GM11168 (cell line): ENCODE measurements around the gene VSIG10L2.

Experiments used
- in situ Hi-C: fragments of 300-500 bp; cut with MboI; formaldehyde crosslinking; loops from one replicate; pipeline ENCODE4 v1.12.0; 2022; ENCODE audit warnings: low sequenced_read_pairs; ENCODE audit not compliant: unreplicated experiment

The VSIG10L2 gene

DNA sequence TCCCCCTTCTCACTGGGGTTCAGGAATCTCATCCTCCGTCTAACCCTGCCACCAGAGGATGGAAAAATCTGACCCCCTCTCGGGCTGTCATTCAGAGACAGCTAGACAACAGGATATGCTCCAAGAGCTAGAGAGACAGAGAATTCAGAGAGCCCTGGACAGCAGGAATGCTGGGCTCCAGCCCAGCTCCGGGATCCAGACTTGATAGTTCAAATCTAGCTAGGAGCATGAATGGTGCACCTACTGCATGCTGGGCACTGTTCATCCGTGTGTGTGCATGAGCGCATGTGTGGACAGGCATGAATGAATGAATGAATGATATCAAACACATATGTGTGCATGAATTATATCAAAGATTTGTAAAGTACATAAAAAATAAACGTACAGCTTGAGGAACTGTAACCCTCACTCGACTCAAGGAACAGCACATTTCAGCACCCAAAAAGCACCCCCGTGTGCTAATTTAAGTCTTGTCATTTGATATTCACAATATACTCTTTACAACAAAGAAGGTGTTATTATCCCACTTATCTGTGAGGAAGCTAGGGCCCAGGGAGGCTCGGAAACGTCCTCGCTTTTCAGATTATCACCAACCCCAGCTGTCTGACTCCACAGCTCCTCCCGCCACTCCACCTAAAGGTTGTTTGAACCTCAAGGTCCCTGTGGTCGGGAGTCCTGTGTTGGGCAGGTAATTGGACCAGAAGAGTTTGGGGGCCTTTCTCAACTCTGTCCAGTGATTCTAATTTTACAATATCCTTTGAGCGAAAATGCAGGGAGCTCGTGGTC lies 640 bp upstream of the VSIG10L2 start:
- in situ Hi-C loops = no loop called here

DNA sequence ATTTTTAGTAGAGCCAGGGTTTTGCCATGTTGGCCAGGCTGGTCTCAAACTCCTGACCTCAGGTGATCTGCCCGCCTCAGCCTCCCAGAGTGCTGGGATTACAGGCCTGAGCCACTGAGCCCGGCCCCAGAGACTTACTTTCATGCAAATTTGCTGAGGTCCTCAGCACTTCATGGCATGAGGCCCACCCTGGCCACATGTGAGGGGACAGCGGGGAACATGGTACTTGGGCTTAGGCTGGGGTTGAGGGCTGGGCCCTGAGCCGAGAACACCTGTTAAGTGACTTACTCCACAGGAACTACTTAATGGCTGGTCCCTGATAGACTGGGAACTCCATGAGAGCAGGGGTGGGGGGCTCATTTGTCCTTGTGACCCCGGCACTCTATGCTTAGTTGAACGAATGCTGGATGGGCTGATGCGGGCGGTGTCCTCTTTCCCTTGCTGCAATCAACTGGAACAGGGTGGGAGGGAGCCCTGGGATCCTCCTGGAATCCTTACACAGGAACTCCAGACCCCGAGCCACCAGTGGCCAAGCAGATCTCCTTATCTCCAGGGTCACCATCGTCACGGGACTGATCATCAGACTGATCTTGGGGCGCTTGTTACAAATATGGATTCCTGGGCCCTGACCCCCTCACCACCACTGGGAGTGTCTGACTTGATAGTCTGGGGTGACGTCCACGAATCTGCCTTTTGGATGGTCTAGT lies 1.0 kb downstream of the VSIG10L2 start:
- in situ Hi-C loops = no loop called here

DNA sequence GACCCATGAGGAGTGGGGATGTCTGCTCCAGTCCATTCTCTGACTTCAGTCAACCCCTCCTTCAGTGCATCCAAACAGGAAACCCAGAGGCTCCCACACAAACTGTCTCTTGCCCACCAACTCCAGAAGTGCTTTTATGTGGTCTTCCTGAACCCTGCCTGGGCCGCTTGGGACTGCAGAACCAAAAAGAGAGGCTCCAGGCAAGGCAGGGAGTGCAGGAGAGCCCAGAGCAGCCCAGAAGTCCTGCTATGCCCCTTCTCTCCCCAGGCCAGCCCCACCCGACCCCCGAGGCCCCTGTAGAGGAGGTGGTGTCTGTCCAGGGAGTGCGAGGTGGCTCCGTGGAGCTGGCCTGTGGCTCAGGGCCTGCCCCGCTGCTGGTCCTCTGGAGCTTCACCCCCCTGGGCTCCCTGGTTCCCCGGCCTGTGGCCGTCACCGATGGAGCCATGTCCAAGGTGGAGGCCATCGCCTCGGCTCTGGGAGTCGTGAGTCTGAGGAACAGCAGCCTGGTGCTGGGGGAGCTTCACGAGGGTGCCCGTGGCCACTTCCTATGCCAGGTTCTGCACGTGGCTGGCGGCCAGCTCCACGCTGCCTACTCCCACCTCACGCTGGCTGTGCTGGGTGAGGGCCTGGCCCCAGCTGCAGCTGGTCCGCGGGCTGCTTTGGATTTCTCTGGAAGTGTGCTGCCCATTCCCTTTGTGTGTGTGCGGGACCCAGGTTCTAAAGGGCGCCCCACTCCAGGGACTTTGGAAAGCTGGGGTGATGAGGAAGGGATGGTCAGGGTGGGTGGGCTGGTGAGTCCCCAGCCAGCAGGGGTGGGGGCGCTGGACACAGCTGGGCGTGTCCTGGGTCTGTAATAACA lies 1.8 kb downstream of the VSIG10L2 start:
- in situ Hi-C loops = no loop called here

DNA sequence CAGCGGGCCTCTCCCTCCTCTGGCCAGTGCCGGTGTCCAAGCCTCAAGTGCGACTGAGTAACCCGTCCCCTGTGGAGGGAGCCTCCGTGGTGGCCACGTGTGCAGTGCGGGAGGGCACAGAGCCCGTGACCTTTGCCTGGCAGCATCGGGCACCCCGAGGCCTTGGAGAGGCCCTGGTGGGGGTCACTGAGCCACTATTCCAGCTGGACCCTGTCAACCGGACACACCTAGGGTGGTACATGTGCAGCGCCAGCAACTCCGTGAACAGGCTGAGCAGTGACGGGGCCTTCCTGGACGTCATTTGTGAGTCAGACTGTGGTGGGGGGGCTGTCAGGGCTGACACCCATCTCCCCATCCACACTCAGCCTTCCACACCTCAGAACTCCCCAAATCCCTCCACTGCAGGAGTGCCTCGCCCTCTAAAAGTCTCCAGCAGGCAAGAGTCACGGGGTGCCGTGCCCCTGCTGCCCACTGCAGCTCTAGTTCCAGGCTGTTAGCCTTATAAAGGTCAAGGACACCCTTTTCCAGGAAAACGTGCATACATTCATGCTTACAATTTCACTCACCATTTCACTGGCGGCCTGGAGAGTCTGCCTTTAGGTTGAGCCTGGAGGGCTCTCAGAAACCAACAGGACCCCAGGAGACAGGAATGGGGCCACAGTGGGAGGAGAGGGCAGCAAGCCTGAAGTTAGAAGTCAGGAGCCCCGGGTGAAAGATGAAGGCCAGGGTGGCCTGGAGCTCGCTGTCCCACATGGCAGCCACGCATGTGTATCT lies 2.6 kb downstream of the VSIG10L2 start:
- in situ Hi-C loops = no loop called here

DNA sequence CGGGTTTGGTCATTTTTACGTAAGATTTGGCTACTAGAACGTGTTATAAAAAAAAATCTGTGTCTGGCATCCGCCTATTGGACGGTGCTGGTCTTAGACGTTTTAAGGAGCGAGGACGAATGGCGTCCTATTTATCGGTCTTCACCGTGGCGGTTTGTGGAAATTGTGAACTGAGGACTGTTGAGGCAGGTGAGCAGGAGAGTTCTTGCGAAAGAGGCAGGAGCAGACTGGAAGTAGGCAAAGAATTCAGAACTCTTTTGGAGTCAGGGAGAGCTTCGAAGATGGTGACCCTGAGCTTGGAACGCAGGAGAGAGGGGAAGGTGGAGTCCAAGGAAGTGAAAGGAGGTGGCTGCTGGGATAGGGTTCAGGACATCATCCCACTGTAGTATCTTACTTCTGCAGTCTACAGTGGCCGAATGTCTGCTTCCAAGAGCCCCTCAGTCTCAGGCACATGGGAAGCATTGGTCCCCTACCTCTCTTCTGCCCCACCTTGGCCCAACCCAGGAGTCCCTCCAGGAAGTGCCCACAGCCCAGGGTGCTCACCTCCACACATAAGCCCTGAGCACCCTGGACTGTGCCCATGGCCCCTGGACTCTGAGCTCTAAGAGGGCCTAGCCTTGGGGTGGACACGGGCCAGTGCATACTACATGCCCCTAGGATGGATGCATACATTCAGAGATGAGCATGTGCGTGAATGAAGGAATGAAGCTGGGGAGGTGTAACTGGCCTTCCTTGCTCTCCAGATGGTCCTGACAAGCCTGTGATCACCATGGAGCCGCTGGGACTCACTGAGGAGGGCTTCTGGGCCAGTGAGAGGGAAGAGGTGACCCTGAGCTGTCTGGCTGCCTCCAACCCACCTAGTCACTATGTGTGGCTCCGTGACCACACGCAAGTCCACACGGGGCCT lies 3.7 kb downstream of the VSIG10L2 start:
- in situ Hi-C loops = no loop called here

DNA sequence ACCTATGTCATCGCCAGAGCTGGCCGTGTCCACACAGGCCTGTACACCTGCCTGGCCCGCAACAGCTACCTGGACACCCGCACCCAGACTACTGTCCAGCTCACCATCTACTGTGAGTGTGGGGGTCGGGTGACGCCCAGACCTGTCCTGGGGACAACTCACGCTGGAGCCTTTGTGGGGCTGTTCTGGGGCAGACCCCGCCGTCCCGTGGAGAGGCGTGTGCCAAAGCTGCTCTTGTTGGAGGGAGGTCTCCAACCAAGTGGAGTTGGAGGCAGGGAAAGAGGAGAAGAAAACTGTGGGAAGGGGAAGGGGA lies 4.3 kb downstream of the VSIG10L2 start:
- in situ Hi-C loops = no loop called here

DNA sequence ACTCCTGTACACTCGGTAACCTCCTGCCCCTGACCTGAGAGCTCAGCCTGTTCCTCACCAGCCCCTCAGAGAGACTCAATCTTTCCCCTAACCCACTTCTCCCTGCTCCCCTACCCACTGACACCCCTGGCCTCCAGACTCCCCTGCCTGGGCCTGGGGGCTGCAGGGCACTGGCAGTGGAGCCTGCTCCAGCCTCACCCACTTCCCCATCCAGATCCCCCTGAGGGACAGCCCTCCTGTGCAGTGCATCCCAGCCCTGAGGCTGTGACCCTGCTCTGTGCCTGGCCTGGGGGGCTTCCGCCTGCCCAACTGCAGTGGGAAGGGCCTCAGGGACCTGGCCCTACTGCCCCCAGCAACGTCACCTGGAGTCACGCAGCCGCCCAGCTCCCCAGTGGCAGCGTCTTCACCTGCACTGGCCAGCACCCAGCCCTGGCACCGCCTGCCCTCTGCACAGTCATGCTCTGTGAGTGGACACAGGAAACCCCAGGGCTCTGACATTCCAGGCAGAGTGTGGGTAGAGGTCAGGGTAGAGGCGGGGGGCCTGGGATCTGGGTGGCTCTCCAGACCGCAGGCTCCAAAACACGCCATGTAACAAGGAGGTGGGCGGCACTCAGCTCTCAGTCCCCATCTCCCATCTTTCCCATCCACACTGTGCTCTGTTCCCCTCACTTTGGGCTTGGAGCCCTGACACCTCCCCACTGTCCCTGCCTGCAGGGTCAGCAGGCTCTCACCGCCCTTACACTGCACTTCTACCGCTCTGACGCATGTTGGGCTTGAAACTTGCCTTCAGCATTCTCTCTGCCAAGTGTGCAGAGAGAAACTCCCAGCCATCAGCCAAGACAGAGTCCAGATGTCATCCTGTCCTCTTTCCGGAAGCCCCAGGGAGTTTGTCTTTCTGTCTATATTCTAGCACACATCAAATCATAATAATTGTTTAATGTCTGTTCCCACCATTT lies 5.1 kb downstream of the VSIG10L2 start:
- in situ Hi-C loops = no loop called here

DNA sequence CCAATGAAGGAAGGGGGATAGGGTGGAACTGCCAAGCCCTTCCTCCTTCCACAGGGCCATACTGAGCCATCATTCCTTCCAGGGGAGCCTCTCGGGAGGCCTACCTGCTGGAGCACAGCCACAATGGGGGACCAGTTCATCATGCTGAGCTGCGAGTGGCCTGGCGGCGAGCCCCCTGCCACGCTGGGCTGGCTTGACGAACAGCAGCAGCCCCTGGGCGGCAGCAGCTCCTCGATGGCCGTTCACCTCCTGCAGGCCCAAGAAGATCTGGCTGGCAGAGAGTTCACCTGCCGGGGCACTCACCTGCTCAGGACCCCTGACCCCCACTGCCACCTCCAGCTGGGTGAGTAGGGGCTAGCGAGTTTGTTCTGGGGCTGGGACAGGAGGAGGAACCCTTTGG lies 5.9 kb downstream of the VSIG10L2 start:
- in situ Hi-C loops = no loop called here

DNA sequence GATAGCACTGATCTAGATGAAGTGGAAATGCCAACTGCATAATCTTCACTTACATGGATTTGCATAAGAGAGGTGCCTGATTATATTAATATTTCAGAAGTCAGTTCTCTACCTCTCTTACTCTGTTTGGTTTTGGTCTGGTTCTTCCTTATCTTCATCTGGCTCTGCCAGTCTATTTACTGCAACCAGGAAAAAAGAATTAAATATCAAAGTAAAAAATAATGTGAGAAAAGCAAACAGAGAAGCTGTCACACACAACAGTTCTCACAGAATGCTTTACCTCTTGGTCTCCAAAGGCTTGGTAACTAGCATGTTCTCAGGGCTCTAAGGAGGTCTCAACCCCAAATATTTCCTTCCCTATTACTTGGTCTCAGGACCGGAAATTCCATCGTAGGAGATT lies 6.7 kb downstream of the VSIG10L2 start:
- in situ Hi-C loops = no loop called here

DNA sequence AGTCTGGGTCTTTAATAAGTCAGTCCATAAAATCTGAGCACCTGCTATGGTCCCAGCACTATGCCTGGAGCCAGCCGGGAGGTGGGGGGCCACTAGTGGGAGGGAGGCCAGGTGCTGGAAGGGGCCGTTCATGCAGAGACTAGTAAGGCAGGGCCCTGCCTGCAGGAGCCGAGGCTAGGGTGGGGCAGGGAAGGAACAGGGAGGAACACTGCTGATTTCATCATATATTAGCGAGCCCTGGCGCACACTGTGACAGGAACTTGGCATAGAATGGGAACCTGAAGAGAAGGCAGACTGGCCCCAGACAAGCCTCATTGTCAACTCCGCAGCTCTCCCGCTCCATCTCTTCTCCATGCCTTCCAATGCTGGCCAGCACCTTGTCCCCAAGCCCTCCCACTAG lies 7.1 kb downstream of the VSIG10L2 start:
- in situ Hi-C loops = no loop called here

DNA sequence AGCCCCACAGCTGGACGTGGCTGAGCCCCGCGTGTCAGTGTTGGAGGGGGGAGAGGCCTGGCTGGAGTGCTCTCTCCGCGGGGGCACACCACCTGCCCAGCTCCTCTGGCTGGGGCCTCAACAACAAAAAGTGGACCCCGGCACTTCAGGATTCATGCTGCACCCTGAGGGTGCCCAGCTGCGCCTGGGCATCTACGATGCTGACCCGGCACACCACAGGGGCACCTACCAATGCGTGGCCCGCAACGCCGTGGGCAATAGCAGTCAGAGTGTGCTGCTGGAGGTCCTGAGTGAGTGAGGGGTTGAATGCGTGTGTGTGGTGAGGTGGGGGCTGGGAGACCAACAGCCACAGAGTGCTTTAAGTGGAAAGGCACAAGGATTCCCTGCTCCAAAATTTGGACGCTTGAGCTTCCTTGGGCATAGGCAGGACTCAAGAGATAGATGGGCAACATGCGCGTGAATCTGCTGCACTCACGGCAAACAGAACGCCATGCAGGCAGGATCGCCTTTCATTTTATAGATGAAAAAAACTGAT lies 7.6 kb downstream of the VSIG10L2 start:
- in situ Hi-C loops = no loop called here

DNA sequence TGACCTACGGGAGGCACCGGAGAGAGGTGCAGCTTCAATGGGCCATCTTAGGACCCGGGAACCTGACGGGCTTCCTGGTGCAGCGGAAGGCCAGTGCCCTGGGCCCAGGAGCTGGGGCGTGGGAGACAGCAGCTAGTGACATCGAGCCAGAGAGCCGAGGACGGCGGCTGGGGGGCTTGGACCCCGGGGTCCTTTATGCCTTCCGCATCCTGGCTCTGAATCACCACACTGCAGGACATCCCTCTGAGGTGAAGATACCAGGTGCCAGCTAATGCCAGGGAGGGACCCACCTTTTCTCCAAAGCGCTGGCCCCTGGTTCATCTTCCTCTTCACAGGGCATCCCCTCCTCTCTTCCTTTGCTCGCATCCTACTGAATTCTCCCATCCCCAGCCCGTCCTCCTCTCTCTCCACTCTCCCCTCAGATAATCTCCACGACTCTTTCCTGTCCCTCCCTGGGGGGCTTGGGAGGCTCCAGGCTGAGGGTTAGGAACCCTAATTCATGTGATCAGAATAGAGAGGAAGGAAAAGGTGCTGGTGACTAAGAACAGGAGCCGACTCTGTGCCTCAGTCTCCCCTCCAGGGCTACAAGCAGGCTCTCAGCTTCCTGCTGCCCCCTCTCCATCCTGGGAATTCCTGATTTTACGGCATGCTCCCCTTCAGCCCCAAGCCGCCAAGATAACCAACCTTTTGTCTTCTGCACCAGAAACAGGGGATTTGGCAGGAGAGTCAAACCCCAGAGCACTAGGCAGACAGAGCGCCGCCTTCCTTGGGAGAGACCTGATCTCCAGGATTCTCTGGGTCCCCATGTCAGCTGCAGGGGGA lies 8.5 kb downstream of the VSIG10L2 start:
- in situ Hi-C loops = no loop called here

DNA sequence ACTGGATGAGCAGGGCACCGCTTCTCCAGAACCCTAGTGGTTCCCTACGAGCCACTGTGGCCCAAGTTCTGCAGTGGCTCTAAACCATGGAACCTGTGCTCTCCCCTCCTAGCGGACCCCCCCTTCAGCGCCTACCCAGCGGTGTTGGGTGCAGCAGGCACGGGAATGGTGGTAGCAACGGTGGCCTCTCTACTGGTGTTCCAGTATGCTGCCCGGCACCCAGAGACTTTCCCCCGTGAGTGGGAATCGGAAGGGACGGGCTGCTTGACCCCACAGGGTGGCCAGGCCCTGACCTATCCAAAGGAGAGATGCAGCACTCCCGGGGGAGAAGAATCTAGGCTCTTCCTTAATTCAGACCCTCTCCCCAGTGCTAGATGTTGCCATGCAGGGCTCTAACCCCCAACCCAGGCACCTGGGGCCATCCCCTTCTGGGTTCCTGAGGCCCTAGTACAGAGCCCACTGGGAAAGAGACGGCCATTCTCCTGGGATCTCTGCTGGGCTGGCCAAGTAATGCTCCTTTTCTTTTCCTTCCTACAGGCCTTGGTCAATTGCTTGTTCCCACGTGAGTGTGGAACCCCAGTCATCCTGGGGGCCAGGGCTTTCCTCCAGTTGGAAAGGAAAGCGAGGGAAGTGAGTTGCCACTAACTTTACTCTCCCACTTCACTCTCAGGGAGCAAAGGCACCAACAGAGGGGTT lies 9.2 kb downstream of the VSIG10L2 start:
- in situ Hi-C loops = no loop called here

DNA sequence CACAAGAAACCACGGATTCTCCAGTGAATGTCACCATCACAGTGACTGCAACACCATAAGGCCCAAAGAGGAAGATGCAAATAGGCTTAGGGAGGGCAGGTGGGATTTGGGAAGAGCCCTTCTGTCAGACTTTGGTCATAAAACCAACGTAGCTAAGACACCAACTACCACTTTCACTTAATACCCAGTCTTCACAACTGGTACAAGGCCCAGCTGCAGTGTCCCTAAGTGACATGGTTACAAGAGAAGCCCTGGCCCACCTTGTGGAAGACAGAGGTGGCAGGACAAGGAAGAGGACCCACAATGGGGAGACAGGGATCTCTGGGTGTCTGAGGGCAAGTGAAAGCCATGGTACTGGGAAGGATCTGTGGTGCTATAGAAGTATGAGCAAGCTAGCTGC lies 10.0 kb downstream of the VSIG10L2 start:
- in situ Hi-C loops = no loop called here

DNA sequence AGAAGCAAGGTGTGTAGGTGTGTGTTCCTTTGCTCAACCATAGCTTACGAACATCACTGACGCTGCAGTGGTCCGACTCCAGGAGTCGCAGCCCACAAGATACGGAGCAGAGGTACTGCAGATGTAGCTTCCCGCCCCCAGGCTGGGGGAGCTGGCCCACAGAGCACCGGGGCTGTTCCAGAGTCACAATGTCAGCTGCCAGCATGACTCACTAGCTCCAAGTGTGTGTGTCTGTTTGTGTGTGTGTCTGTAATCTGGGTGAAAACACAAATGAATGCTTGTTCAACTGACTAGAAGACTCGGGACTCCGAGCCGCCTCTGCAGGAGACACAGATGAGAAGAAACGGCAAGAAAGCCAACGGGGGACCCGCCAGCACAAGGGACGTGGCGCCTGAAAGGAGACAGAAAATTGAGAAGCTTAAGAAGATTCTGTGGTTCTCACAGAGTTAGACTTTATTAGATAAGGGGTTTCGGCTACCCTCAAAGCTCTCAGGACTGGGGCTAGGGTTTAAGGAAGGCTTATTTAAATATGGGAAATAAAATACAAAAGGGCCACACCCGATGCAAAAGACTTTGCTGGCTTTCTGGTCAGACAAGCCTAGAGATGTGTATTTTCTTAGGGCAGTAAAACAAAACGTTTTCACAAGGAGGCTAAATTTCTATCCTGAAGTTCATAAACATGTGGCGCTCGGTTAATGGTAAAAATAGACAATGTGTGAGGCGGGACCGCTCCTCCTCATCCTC lies 10.7 kb downstream of the VSIG10L2 start:
- in situ Hi-C loops = no loop called here
